ENCODE data around the gene TNRC6B.
"Not testable (repeated sequence)": the region's sequence is repeated elsewhere in the genome, so short reads cannot be mapped to it uniquely, and the experiment has no call there.

TNRC6B gene, protein sequence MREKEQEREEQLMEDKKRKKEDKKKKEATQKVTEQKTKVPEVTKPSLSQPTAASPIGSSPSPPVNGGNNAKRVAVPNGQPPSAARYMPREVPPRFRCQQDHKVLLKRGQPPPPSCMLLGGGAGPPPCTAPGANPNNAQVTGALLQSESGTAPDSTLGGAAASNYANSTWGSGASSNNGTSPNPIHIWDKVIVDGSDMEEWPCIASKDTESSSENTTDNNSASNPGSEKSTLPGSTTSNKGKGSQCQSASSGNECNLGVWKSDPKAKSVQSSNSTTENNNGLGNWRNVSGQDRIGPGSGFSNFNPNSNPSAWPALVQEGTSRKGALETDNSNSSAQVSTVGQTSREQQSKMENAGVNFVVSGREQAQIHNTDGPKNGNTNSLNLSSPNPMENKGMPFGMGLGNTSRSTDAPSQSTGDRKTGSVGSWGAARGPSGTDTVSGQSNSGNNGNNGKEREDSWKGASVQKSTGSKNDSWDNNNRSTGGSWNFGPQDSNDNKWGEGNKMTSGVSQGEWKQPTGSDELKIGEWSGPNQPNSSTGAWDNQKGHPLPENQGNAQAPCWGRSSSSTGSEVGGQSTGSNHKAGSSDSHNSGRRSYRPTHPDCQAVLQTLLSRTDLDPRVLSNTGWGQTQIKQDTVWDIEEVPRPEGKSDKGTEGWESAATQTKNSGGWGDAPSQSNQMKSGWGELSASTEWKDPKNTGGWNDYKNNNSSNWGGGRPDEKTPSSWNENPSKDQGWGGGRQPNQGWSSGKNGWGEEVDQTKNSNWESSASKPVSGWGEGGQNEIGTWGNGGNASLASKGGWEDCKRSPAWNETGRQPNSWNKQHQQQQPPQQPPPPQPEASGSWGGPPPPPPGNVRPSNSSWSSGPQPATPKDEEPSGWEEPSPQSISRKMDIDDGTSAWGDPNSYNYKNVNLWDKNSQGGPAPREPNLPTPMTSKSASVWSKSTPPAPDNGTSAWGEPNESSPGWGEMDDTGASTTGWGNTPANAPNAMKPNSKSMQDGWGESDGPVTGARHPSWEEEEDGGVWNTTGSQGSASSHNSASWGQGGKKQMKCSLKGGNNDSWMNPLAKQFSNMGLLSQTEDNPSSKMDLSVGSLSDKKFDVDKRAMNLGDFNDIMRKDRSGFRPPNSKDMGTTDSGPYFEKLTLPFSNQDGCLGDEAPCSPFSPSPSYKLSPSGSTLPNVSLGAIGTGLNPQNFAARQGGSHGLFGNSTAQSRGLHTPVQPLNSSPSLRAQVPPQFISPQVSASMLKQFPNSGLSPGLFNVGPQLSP (N-terminal part only)

DNA sequence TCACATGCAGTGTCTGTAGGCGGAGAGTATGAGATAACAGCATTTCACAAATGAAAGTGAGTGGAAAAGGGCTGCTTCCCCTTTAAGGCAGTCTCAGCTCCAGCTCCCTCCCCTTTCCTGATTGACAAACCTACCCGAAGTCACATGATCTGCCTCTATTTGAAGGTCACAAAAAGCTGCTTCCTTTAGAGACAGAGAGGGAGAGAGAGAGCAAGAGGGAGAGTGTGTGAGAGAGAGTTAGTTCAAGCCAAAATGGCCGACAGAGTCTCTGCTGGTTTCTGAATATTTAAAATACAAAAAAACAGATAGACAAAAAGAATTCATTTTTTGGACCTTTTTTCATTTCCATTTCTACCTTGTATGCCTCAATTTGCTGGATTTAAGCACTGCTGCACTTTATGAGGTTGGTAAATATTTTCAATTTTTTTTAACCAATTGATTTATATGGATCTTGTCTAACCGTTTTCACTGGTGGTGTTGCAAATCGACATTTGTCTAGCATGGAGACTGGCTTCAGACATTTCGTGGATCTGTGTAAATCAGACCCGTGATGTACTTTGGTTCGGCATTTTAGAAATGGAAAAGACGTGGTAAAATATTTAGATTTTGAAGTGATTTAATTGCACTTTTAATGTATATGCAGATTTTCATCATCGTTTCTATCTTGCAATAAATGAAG is at the start of gene TNRC6B:
TNRC6B (plus strand) TSS at position 188 of the 679 bp plus-strand sequence; CDS start at position 399, 211 bp downstream.
- DNase-seq, result peak; percentile 97

DNA sequence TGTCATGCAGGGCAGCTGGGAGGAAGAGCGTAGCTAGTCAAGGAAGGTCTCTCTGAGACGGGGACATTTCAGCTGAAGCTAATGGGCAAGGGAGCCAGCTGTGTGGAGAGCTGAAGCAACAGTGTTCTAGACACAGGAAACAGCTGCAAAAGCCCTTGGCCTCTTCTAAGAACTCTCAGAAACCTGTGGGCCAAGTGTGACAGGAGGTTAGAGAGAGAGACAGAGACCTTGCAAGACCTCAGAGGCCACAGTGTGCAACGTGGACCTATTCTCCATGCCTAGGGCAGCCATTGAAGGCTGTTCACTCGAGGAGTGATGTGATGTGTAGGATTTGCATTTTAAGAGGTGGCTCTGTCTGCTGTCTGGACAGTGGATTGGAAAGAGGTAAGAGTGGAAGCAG is 48.7 kb upstream of the TNRC6B start:
- DNase-seq, result no peak

DNA sequence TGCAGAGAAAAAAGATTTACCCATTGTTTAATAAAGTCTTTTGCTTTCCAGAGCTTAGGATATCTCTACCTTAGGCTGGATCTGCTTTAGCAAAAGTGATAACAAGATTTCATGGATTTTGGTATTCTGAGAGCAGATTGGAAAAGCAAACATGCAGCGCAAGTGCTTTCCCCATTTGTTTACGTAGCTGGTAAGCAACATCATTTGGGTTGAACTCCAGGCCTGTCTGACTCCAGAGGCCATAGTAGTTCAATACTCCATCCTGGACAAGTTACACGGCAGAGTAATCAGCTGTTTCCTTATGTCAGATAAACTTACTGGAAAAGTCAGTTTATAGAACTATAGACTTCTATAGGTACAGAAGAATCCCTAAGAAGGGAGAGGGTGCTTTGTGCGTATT is 40.6 kb upstream of the TNRC6B start:
- no peak for DNase-seq

DNA sequence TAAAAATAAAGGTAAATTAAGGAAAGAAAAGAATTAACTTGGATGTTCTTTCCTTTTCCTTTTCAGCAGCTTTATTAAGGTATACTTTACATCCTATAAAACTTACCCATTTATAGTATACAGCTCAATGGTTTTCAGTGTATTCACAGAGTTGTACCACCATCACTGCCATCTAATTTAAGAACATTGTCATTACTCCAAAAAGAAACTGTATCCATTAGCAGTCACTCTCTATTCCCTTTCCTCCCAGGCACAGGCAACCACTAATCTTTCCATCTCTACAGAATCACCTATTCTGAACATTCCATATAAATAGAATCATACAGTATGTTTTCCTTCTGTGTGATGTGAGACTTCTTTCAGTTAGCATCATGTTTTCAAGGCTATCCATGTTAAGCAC is 38.9 kb upstream of the TNRC6B start:
- no peak for DNase-seq

DNA sequence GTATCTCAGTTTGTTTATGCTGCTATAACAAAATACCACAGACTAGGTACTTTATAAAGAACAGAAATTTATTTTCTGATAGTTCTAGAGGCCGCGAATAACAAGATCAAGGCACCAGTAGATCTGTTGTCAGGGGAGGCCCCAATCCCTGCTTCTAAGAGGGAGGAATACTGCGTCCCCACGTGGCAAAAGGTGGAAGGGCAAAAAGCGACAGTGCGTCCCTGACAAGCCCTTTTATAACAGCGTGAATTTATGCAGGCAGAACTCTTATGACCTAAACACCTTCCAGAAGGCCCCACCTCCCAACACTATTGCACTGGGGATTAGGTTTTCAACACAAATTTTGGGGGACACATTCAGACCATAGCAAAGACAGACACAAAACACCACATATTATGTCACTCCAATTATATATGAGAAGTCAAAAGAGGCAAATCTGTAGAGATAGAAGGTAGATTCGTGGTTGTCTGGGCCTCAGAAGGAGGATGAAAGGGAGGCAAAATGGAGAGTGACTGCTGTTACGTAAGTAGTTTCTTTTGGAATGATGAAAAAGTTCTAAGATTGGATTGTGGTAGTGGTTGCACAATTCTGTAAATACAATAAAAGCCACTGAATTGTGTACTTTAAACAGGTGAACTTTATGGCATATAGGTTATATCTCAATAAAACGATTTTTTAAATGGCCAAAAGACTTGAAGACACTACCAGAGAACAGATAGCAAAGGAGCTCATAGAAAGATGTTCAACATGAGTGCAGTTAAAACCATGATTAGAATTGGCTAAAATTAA is 30.1 kb upstream of the TNRC6B start:
- DNase-seq, result no peak

DNA sequence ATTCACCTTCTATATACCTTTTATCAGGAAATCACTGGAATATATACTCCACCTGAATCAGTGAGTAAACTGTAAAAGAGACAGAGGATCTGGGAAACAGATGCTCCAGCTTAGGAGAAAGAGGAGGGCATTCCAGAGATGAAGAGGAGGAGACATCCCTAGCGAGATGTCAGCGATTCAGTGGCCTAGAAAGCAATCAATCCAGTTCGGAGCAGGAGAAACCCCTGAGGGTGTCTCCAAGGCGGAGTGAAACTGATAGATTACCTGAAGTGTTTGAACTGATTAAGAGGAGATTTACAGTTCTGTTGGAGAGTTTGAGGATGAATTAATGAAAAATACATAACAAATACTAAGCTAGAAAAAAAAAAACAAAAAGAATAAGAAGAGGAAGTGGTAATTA is 24.5 kb upstream of the TNRC6B start:
- no peak for DNase-seq

DNA sequence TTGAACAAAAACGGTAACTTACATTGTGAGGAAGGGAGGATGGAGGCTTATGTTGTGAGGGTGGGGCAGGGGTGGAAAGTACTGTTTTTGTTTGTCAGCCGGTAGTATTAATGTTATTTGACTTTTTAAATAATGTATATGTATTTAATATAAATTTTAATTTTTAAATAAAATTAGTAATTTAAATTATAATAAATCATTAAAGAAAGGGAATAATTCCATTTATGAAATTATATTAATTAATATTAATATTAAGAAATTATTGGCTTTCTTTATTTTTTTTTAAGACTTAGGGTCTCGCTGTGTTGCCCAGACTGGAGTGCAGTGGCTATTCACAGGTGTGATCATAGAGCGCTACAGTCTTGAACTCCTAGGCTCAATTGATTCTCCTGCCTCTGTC is 24.0 kb upstream of the TNRC6B start:
- DNase-seq, result no peak

DNA sequence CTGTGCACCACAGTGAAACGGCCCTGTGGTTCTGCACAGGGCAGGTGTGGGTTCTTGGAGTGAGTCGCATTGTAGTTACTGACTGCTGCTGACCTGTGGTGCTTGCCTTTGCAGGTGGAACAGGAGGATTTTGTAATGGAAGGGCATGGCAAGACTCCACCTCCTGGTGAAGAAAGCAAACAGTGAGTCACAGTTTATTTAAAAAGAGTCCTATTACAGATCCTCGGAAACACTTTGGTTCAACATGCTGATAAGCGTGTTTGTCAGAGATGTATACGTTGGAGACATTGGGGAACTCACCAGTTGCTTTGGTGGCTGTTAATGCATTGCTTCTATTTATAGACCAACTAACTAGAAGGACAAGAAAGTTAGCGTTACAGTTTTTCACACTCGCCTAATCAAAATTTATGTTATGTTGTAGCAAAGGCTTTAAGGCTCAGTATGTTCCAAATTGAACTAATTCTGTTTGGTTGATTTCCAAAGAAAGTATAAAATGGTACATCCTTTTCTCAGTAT is 21.7 kb upstream of the TNRC6B start:
- DNase-seq, result peak; percentile 86

DNA sequence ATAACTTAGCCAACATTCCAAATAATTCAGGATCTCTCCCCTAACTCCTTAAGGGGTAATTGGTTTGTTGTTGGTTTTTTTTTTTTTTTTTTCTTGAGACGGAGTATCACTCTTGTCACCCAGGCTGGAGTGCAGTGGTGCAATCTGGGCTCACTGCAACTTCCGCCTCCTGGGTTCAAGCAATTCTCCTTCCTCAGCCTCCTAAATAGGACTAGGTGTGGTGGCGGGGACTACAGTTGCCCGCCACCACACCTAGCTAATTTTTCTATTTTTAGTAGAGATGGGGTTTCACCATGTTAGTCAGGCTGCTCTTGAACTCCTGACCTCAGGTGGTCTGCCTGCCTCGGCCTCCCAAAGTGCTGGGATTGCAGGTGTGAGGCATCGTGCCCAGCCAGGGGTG is 21.0 kb upstream of the TNRC6B start:
- DNase-seq, result not testable (repeated sequence)

DNA sequence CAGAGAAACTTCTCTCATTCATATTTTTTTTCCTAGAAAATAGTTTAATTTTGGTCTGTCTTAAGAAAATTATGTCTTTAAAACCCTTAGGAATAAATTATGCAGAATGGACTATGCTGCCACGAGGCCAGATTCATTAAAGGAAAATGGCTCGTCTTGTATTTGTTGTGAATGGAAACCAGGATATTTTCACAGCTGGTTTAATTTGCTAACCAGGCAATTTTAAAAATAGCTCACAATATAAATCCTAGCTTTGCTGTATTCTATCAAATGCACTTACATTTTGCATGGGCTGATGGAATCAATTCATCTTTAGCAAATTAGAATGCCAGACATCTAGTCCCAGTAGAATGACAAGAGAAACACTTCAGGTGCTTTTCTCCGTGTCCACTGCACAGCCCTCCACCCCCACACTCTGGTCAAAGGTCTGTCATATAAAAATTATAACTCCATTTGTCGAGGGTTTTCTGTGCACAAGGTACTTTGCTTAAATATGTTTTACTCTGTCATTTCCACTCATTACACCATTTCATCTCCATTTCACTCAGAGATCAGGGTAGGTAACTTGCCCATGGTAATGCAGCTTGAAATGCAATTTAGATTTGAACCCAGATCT is 20.3 kb upstream of the TNRC6B start:
- DNase-seq, result no peak

DNA sequence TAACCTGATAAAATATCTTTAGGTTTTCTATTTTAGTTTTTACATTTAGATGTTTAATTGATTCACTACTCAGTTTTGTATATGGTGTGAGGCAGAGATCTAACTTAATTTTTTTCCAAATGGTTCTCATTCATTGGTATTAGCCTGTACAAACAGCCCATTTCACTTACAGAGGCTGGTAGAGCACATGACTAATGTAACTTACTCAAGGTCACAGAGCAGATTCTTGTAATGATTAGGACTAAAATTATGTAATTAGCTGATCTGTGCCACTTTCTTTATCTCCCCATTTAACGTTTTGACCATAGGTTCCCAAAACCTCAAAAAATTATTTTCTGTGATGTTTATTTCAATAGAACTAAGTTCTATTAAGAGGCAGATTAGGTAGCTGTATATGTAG is 16.5 kb upstream of the TNRC6B start:
- DNase-seq, result no peak

DNA sequence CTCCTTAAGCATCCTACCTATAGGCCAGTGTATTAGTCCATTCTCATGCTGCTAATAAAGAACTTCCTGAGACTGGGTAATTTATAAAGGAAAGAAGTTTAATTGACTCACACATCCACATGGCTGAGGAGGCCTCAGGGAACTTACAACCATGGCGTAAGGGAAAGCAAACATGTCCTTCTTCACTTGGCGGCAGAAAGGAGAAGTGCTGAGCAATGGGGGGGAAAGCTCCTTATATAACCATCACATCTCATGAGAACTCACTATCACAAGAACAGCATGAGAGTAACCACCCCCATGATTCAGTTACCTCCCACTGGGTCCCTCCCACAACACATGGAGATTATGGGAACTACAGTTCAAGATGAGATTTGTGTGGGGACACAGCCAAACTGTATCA is 12.2 kb upstream of the TNRC6B start:
- DNase-seq, result not testable (repeated sequence)

DNA sequence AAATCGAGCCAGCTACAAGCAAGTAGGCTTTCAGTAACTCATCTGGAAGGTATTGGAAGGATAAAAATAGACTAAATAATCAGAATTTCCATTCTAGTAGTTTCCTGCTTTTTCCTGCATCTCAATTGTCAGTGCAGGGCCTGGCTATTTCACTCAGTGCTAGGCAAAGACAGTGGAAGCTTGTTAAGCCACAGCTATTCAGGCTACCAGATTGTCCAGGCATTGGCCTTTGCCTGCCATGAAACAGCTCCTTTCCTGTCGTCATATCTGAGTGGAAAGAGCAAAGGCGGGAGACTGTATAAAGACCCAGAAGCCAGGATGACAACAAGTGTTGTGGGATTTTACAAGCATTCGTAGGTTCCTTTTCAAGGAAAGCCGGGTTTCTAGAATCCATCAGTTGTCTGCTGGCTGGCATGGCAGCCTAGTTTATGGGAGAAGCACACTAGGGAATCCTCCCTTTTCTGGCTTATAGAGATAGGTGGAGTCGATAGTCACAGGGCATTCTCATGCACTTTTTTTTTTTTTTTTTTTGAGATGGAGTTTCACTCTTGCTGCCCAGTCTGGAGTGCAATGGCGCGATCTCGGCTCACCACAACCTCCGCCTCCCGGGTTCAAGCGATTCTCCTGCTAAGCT is 2.0 kb upstream of the TNRC6B start:
- no peak for DNase-seq

DNA sequence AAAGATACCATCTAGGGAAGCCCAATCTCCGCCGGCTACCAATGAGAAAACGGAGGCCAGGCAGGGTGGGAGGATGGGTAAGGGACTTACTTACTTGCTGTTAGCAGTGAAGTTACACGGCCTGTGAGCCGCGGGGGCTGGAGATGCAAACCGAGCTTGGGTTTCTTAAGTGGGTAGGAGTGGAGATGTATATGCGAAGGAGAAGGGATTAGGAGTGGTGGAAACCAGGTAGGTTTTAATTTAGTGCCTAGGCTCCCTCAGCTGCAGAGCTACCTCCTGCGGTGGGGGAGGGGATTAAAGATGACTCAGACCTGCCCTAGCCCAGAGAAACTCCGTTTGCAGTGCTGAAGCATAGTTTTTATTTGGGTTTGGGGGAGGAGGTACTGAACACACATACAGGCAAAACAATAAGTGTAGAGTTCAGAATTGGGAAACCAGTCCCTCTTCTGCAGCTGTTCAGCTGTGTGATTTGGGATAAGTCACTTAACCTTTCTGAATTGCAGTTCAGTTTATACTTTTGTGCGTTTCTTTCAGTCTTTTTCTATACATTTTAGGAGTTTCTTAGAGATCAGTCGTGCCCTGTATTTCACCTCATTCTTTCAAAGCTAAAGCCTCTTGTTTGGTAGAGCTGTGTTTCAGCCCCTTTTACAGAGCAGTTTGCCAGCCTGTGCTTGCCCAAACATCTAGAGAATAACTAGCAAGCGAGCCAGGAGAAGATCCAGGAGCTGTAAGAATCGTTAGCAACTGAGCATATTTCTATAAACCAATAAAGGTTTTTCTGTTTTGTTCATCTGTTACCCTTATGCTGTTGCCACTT is 596 bp upstream of the TNRC6B start:
- no peak for DNase-seq

DNA sequence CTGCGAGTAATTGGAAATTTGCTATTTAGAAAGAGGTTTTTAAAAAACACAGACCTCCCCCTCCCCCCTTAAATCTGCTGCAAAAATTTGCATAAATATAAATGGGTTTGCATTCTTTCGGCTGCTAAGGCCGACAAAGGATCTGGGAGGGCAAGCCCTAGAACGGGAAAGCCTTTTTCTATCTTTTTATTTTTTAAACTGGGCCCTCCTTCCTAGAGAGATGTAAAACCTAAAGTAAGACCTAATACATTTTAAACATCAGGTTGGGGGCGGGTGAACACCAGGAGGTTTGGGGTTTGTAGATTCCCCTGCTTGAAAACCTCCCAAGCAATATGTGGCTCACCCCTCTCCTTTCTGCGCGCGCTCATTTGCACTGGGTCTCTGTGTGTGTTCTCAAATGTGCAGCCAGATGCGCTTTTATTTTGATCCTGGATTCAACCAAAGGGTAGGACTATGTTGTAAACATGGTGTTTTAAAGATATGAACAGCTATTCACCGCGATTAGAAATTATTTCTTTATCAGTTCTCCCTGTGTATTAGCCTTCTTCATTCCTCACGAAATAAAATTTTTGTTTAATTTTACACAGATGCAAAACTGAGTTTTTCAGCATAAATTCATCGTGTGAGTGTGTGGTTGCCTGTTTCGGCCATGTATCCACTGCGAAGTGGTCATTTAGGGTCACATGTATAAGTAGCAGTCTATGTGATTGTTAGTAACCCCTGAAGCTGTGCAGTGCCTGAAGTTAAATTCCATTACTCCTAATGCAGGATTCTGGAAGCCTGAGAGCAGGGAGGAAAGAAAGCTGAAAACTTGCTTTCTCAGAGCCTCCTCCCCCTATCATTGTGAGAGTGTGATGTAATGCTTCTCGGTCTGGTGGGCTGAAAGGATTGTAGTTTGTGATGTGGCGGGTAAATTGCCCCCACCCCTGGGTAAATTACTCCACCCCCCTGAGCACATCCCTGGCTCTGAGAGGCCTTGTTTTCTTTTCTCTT is 988 bp downstream of the TNRC6B start:
- peak; percentile 24 for DNase-seq

DNA sequence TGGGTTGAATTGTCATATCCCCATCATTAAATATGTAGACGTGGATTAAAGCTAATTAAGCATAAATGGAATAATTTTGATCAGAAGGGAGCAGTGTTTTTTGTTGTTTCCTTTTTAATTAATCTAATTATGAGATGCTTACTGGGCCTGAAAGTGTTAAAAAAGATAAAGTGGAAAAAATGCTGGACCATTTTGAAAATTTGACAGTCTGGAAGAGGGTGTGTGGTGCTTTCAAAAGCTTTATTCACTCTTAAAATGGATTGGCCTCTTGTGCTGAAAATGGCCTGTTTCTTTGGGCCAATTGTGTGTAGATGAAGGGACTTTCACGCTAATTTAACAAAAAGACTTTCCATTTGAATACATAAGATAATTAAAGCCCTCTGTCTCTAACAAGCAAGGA is 1.8 kb downstream of the TNRC6B start:
- DNase-seq, result no peak

DNA sequence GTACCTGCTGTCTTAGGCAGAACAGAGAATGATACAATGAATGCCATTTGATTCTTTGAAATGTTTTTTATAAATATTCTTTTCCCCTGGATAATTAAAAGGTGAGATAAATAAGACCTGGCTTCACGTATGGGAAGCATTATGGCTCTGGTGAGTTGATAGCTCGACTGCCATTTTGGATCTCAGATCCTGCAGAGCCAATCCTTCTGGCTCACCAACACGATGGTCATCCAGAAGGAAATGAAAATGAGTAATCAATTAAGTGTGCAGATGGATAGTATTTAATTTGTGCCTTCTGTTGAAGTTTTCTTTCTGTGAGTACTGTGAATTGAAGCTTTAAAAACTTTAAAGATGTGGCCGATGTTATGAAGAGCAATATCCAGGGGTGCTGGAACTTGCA is 2.7 kb downstream of the TNRC6B start:
- DNase-seq, result no peak

DNA sequence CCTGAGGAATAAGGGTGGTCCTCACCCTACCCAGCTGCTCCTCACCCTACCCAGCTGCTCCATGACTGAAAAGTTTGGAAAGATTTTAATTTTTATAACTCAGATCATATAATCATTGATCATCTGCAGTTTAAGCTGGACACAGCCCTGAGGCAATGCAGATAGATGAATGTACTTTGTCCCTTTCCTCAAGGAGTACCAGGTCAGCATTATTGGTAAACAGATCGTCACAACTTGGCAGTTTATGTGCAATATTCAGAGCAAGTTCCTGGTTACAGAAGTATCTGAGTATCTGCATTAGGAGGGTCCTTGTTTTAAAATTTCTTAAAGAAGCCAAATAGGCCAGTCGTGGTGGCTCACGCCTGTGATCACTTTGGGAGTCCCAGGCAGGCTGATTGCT is 3.6 kb downstream of the TNRC6B start:
- no peak for DNase-seq
